HG03571 (cell line): ENCODE results near the gene PAX4.
A peak's percentile ranks its signal among the peaks of the same experiment; 100 is the strongest.
"Not testable (repeated sequence)": the region's sequence is repeated elsewhere in the genome, so short reads cannot be mapped to it uniquely, and the experiment has no call there.

Experiments
- ATAC-seq: cut with Tn5 transposase; IDR thresholded peaks from one replicate; pipeline ENCODE4 v1.9.1; 2021; ENCODE audit not compliant: unreplicated experiment

The PAX4 gene

GRCh38 chr7:127586346-127586745 is 31.6 kb downstream of the PAX4 start:
- ATAC-seq: no peak

GRCh38 chr7:127585044-127585953 is 32.6 kb downstream of the PAX4 start, which contains the start of gene GCC1:
TSS of gene GCC1 (minus strand) at chr7:127585596. CDS start at chr7:127585182, 414 bp downstream.
- ATAC-seq: peak; percentile 77

DNA sequence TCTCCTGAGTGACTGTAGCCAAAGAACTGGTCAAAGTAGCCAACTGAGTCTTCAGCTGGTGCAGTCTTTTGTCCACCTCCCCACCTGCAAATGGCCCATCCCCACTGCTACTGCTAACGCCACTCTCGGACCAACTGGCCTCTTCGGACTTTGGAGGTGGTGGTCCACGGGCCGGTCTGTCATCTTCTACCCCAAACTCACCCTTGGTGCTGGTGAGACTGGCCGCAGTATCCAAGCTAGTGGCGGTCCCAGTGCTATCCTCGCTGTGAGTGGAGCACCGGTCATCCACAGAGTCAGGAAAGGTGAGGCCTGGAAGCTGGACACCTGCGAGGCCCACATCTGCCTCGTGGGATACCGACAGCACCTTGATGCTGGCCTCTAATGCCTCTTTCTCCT is 33.3 kb downstream of the PAX4 start:
- ATAC-seq: no peak

- ATAC-seq: no peak
These were observed 35.6 kb downstream of the PAX4 start for GRCh38 chr7:127582361-127582760.

DNA sequence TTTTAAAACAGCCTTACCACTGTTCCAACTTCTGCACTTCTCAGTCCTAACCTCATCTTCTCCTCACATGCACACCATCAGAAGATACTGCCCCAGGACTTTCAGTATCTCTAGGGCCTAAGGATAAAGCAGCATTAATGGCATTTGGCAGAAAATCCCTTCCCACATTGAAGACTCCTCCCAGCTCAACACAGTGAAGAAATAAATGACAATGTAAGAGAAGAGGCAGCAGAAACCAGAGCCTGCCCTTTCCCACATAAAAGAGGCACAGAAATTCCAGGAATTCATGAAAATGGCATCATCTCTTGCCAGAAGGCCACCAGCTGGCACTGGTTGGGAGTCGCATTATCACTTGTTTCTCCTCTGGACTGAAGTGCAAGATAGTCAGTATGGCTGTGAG is 36.2 kb downstream of the PAX4 start:
- no peak for ATAC-seq

DNA sequence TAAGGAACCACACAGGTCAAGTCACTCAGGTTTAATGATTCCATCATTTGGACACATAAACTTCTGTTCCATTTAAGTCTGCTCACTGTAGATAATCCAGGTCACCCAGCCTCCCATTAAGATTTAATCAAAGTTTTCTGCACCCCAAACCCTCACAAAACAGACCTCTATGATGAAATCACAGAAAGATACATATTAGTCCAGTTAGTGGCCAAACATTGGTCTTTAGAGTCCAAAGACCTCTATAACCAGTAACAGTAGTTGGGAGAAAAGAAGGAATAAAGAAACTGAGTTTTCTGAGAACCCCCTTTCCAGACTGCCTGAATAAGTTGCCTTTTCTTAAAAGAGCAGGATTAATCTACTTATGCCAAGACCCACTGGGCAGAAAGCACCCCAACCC is 37.3 kb downstream of the PAX4 start:
- no peak for ATAC-seq

DNA sequence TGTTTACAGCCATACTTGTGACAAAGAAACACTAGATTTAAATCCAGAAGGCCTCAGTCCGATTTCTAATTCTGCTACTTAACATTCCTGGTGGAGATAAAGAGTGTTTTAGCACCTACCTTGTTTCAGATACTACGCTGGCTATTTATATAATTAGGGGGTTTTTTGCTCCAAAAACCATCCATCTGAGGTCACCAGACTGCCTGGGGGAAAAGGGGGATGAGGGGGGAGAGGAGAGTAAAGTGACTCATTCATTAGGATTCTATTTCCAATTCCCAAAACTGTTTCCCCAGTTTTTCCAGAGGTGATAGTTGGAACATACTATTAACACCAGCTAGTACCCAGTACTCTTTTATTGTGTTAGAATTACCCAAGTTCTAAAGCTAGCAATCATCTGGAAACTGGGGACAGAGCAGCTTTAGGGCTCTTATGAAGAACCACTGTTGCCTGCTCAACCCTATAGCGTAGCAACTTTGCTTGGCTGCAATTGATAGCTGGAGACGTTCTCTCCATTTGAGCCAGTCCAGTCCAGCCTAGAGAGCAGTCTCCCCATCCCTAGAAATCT is 39.1 kb downstream of the PAX4 start:
- no peak for ATAC-seq

GRCh38 chr7:127578036-127578684 is 39.8 kb downstream of the PAX4 start:
- no peak for ATAC-seq

DNA sequence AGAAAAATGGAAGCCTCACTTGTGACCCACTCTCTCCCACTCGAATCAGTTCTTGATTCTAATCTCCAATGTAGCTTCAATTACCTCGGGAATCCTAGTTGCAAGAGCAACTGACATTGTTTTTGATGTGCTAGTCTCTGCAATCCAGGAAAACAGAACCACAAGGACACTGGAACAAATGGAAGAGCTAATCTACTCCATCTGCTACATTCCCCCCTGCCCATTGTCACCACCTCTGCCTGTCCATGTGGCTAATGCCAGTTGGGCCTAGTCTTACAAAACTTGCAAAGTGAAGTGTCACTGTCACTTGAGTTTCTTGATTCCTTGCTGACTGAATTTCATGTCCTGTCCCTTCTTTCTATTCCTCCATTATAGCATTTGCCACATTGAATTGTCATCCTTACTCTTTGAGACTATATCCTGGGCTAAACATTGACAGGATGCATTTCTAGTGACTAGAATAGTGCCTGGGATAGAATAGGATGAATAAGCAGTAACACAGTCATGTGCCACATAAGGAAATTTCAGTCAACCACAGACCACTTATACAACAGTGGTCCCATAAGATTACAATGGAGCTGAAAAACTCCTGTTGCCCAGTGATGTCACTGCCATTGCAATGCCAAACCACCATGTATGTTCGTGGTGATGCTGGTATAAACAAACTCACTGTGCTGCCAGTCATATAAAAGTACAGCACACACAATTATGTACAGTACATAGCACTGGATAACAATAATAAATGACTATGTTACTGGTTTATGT is 46.0 kb downstream of the PAX4 start:
- ATAC-seq: no peak

GRCh38 chr7:127568034-127568433 is 49.9 kb downstream of the PAX4 start:
- not testable (repeated sequence) for ATAC-seq

DNA sequence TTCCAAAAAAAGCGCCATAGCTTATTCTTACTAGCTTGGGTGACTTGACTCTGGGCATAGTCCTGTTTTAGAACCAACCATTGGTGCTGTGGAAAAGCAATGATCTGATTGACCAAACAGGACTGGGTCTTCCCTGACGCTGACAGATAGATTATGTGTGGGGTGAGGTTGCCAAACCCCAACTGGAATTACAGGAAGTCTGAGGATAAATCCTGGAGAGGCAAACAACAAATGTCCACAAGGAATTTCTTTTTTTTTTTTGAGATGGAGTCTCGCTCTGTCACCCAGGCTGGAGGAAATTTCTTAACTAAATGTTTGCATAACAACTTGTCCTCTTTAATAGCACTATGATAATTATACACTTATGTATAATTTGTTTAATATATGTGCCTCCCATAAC is 51.7 kb downstream of the PAX4 start:
- no peak for ATAC-seq
